GM19467 (cell line): ENCODE data around the gene C5orf52.
"Not testable (repeated sequence)": the region's sequence is repeated elsewhere in the genome, so short reads cannot be mapped to it uniquely, and the experiment has no call there.

ENCODE experiments used
- ATAC-seq: cut with Tn5 transposase; IDR thresholded peaks from one replicate; pipeline ENCODE4 v1.9.1; 2021; ENCODE audit warnings: mild to moderate bottlenecking, moderate library complexity; ENCODE audit not compliant: unreplicated experiment

The C5orf52 gene

DNA sequence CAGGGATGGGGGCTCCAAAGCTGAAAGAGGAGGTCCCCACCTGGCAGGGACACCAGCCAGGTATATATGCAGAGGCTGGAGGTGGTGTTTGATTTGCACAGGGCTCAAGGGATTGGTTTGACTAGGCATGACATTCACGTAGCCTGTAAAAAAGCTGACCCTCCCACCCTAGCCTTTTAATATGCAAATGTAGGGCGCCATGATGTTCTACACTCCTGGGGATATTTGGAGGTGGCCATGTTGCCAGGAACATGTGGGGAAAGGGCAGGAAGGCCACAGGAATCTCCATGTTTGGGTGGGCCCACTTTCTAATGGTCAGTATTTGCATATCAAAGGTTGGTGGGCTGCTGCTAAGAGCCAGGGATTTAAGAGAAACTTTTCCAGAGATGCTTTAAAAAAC is 47.9 kb downstream of the C5orf52 start:
- no peak for ATAC-seq

DNA sequence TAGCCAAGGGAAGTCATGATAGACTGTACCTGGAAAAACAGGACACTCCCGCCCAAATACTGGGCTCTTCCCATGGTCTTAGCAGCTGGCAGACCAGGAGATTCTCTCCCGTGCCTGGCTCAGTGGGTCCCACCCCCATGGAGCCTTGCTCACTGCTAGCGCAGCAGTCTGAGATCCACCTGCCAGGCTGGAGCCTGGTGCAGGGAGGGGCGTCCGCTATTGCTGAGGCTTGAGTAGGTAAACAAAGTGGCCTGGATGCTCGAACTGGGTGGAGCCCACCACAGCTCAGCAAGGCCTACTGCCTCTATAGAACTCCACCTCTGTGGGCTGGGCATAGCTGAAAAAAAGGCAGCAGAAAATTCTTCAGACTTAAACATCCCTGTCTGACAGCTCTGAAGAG is 49.8 kb downstream of the C5orf52 start:
- ATAC-seq = no peak

GRCh38 chr5:157722895-157723294 is 51.6 kb downstream of the C5orf52 start:
- not testable (repeated sequence) for ATAC-seq

DNA sequence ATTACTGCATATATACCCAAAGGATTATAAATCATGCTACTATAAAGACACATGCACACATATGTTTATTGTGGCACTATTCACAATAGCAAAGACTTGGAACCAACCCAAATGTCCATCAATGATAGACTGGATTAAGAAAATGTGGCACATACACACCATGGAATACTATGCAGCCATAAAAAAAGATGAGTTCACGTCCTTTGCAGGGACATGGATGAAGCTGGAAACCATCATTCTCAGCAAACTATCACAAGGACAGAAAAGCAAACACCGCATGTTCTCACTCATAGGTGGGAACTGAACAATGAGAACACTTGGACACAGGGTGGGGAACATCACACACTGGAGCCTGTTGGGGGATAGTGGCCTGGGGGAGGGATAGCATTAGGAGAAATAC is 55.3 kb downstream of the C5orf52 start:
- not testable (repeated sequence) for ATAC-seq

DNA sequence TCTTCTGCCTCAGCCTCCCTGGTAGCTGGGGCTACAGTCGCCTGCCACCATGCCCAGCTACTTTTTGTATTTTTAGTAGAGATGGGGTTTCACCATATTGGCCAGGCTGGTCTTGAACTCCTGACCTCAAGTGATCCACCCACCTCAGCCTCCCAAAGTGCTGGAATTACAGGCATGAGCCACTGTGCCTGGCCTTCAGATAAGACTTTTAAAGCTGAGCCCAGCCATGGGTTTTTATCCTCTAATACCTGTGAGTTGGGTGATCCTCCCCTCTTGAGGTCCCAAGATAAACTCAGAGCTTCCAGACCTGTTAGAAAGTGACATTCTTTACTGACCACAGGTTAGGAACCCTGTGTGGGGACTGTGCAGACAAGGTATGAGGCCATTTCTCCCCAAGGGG is 56.5 kb downstream of the C5orf52 start:
- ATAC-seq = not testable (repeated sequence)
